Right atrium auricular region (tissue), 2 donors: ENCODE data around the gene PADI1. TPM values are rescaled to one million over a fixed set of nuclear protein-coding genes. Genes with fewer than 3 reads are reported as not detected.

Experiments used
- DNase-seq: peaks from one replicate; pipeline ENCODE4 v3.0.0-alpha.2; 2019; ENCODE audit warnings: low spot score
- H3K27ac ChIP-seq, 2 donors: fragments of 200-600 bp; sonication (generic); 1 replicate in 1 of 2; 2 replicates in 1 of 2; pipeline ENCODE4 v1.5.1; 2016 to 2019
- H3K27me3 ChIP-seq, 2 donors: fragments of 200-600 bp; sonication (generic); one replicate each; pipeline versions ENCODE4 v1.5.1 to v1.6.0; 2017 to 2019
- H3K36me3 ChIP-seq: fragments of 200-600 bp; sonication (generic); one replicate; pipeline ENCODE4 v1.5.1; 2016
- H3K4me1 ChIP-seq, 2 donors: fragments of 200-600 bp; sonication (generic); one replicate each; pipeline versions ENCODE4 v1.5.1 to v1.6.0; 2017 to 2019
- H3K4me3 ChIP-seq, 2 donors: fragments of 200-600 bp; sonication (generic); 1 replicate in 1 of 2; 2 replicates in 1 of 2; pipeline ENCODE4 v1.5.1; 2017 to 2019; ENCODE audit warnings: mild to moderate bottlenecking in 1 of 2, moderate library complexity in 1 of 2
- H3K9me3 ChIP-seq, 2 donors: fragments of 200-600 bp; sonication (generic); one replicate each; pipeline ENCODE4 v1.5.1; 2019
- total RNA-seq, 2 donors: library from RNA; depleted of rRNA; stranded (reverse); fragments of >200 nt; gene quantifications; one replicate each; pipeline ENCODE4 v1.1.0, GENCODE V29; 2016
- TF ChIP-seq, protein P1 (sequence below), 2 donors: fragments of 200-600 bp; sonication (generic); IDR thresholded peaks; one replicate each; pipeline ENCODE4 v1.5.1; 2019; ENCODE audit warnings: antibody characterized with exemption in 2 of 2

PADI1 gene
- total RNA-seq, 2 donors from 2014 or later, result not detected

DNA sequence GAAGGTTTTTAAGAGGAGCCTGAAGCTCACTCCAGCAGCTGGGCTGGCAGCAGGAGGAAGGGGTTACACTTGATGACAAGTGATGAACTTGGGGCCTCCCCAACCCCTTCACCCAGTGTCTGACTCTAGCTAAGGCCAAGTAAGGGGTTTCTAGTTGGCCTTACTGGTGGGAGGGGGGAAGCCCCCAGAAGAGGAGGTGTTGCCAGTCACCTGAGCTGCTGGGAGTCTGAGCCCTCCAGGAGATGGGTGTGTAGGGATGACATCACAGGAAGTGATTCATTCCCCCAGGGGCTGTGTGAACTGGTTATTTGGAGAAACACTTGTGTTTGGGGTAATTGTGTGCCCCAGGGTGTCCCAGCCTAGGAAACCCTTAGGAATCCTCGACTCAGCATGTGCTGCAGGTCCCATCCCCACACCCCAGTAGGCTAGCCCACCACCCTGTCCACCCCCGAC is 3.1 kb downstream of the PADI1 start:
- H3K36me3 ChIP-seq, result no peaks in the 10 kb centered on the region
- TF ChIP-seq, protein P1, sequence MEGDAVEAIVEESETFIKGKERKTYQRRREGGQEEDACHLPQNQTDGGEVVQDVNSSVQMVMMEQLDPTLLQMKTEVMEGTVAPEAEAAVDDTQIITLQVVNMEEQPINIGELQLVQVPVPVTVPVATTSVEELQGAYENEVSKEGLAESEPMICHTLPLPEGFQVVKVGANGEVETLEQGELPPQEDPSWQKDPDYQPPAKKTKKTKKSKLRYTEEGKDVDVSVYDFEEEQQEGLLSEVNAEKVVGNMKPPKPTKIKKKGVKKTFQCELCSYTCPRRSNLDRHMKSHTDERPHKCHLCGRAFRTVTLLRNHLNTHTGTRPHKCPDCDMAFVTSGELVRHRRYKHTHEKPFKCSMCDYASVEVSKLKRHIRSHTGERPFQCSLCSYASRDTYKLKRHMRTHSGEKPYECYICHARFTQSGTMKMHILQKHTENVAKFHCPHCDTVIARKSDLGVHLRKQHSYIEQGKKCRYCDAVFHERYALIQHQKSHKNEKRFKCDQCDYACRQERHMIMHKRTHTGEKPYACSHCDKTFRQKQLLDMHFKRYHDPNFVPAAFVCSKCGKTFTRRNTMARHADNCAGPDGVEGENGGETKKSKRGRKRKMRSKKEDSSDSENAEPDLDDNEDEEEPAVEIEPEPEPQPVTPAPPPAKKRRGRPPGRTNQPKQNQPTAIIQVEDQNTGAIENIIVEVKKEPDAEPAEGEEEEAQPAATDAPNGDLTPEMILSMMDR (IDR thresholded peaks at IDR 0.05), result no peak
- no peak overlapping the region for H3K27ac ChIP-seq
- H3K4me3 ChIP-seq, result no peak overlapping the region
- H3K27me3 ChIP-seq, result no peaks in the 10 kb centered on the region
- H3K4me1 ChIP-seq, result peaks cover 0 to 6% of the 10 kb centered on the region in 2 donors
- H3K9me3 ChIP-seq, result no peaks in the 10 kb centered on the region
- no peak for DNase-seq

- Histone ChIP-seq H3K27me3 (peaks cover 0 to 2% of the 10 kb centered on the region in 2 donors), H3K36me3 (no peaks in the 10 kb centered on the region)
- no peak for DNase-seq
Observed at GRCh38 chr1:17208546-17208945, 3.6 kb downstream of the PADI1 start.

GRCh38 chr1:17209430-17209829 is 4.5 kb downstream of the PADI1 start:
- H3K4me1 ChIP-seq, result peaks cover 0 to 6% of the 10 kb centered on the region in 2 donors
- no peaks in the 10 kb centered on the region for H3K36me3 ChIP-seq
- TF ChIP-seq, protein P1 (IDR thresholded peaks at IDR 0.05), result no peak
- H3K27ac ChIP-seq, result no peak overlapping the region
- peaks cover 0 to 8% of the 10 kb centered on the region in 2 donors for H3K27me3 ChIP-seq
- H3K9me3 ChIP-seq, result no peaks in the 10 kb centered on the region
- no peak overlapping the region for H3K4me3 ChIP-seq
- DNase-seq, result no peak

More at GRCh38 chr1:17208546-17208945, 3.6 kb downstream of the PADI1 start:
- Histone ChIP-seq H3K9me3 (no peaks in the 10 kb centered on the region), H3K27ac (no peak overlapping the region), H3K4me3 (no peak overlapping the region), H3K4me1 (peaks cover 0 to 6% of the 10 kb centered on the region in 2 donors)
- TF ChIP-seq, protein P1 (IDR thresholded peaks at IDR 0.05), result no peak

DNA sequence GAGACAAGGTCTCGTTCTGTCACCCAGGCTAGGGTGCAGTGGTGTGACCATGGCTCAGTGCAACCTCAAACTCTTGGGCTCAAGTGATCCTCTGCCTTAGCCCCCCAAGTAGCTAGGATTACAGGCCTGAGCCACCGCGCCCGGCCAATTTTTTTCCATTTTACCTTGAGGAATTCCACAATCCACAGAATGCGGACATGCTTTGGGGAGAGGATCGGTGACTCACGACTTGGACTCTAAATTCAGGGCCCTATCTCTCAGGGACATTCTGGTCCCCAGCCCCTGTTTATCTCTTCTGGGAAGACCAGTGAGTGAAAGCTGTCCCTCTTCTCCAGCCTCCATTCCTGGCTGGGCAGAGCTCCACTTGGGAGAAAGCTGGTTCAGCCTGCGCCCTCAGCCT is 5.2 kb downstream of the PADI1 start:
- peaks cover 0 to 8% of the 10 kb centered on the region in 2 donors for H3K27me3 ChIP-seq
- TF ChIP-seq, protein P1 (IDR thresholded peaks at IDR 0.05), result no peak

DNA sequence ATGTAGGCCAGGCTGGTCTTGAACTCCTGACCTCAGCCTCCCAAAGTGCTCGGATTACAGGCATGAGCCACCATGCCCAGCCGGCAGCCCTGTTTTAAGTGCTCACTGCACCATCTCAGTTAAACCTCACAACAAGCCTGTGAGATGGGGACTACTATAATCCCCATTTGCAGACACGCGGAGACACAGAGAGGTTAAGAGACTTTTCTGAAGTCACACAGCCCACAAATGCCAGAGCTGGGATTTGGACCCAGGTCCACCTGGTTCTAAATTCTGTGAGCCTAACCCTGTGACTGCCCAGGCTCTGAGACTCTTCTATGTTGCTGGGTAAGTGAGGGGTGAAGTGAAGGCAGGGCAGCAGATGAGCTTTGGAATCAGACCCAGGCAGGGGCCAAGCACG is 6.4 kb downstream of the PADI1 start:
- peaks cover 0 to 6% of the 10 kb centered on the region in 2 donors for H3K4me1 ChIP-seq
- H3K9me3 ChIP-seq, result no peaks in the 10 kb centered on the region
- no peak for DNase-seq
- no peak overlapping the region for H3K27ac ChIP-seq
- peaks cover 0 to 8% of the 10 kb centered on the region in 2 donors for H3K27me3 ChIP-seq
- TF ChIP-seq, protein P1 (IDR thresholded peaks at IDR 0.05), result no peak
- H3K36me3 ChIP-seq, result no peaks in the 10 kb centered on the region
- H3K4me3 ChIP-seq, result no peak overlapping the region

More for the DNA sequence above, 5.2 kb downstream of the PADI1 start:
- no peak overlapping the region for H3K4me3 ChIP-seq
- peaks cover 0 to 6% of the 10 kb centered on the region in 2 donors for H3K4me1 ChIP-seq
- H3K27ac ChIP-seq, result no peak overlapping the region
- no peak for DNase-seq
- no peaks in the 10 kb centered on the region for H3K9me3 ChIP-seq
- H3K36me3 ChIP-seq, result no peaks in the 10 kb centered on the region

- Histone ChIP-seq H3K4me3 (no peak overlapping the region), H3K36me3 (no peaks in the 10 kb centered on the region), H3K27me3 (peaks cover 0 to 8% of the 10 kb centered on the region in 2 donors), H3K9me3 (no peaks in the 10 kb centered on the region), H3K4me1 (peaks cover 0 to 6% of the 10 kb centered on the region in 2 donors), H3K27ac (no peak overlapping the region)
- no peak for DNase-seq
- TF ChIP-seq, protein P1 (IDR thresholded peaks at IDR 0.05), result no peak
Observed at GRCh38 chr1:17212009-17212408, 7.1 kb downstream of the PADI1 start.
